ENCODE results near the gene GNAL.

The GNAL gene

GRCh38 chr18:11897781-11898180, 208.7 kb downstream of the GNAL start:
- no peak overlapping the region for H3K4me3 ChIP-seq (ENCODE audit: low read depth, low read length)
- no peak for TF ChIP-seq CTCF (IDR thresholded peaks at IDR 0.05; ENCODE audit: borderline replicate concordance, insufficient read depth, low read depth, low read length)

GRCh38 chr18:11899063-11899462, 210.0 kb downstream of the GNAL start:
- no peak for TF ChIP-seq CTCF (IDR thresholded peaks at IDR 0.05; ENCODE audit: borderline replicate concordance, insufficient read depth, low read depth, low read length)
- H3K4me3 ChIP-seq (ENCODE audit: low read depth, low read length) = no peak overlapping the region

- no peak for TF ChIP-seq CTCF (IDR thresholded peaks at IDR 0.05; ENCODE audit: borderline replicate concordance, insufficient read depth, low read depth, low read length)
- H3K4me3 ChIP-seq (ENCODE audit: low read depth, low read length) = no peak overlapping the region
Observed at GRCh38 chr18:11901826-11902438, 212.9 kb downstream of the GNAL start.

- TF ChIP-seq CTCF (IDR thresholded peaks at IDR 0.05; ENCODE audit: borderline replicate concordance, insufficient read depth, low read depth, low read length) = no peak
- no peak overlapping the region for H3K4me3 ChIP-seq (ENCODE audit: low read depth, low read length)
Observed at GRCh38 chr18:11902522-11903292, 213.6 kb downstream of the GNAL start.

GRCh38 chr18:11905613-11906012, 216.5 kb downstream of the GNAL start:
- no peak for TF ChIP-seq CTCF (IDR thresholded peaks at IDR 0.05; ENCODE audit: borderline replicate concordance, insufficient read depth, low read depth, low read length)
- H3K4me3 ChIP-seq (ENCODE audit: low read depth, low read length) = no peak overlapping the region

GRCh38 chr18:11906176-11906575, 217.1 kb downstream of the GNAL start:
- TF ChIP-seq CTCF (IDR thresholded peaks at IDR 0.05; ENCODE audit: borderline replicate concordance, insufficient read depth, low read depth, low read length) = no peak
- H3K4me3 ChIP-seq (ENCODE audit: low read depth, low read length) = no peak overlapping the region
